ENCODE measurements around the gene ZNF579. TPM values are rescaled to one million over a fixed set of nuclear protein-coding genes. Genes with fewer than 3 reads are reported as not detected.

The ZNF579 gene
- total and polyA plus RNA-seq, 2 donors (not counting 3 experiments of a cell fraction or from before 2014, with no cell fraction given) = 11.6 to 15.7 TPM

DNA sequence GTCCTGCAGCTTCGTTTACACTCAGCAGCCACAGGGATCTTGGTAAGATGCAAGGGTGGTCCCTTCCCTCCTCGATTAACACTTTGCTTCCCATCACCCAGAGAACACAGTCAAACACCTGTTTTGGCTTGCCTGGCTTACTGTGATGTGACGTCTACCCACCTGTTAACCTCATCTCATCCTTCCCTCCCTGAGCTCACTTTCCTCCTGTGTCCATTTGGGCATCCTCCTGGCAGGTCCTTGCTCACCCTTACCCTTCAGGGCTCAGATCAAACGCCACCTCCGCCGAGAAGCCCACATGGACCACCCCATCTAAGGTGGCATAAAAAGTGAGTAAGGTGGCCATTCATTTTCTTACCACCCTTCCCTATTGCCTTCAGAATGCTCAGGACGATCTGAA is 9.5 kb upstream of the ZNF579 start:
- Histone ChIP-seq H3K9ac (replicated peaks; ENCODE audit: extremely low read depth, insufficient read depth, low read length) (no peak overlapping the region), H3K9me1 (replicated peaks; ENCODE audit: control insufficient read depth, extremely low read depth, insufficient read depth, low read length) (no peaks in the 10 kb centered on the region), H3K79me2 (ENCODE audit: control insufficient read depth, insufficient read depth, low read length) (no peaks in the 10 kb centered on the region), H3K4me3 (replicated peaks in 1 of 3; ENCODE audit: insufficient read depth in 1 of 3, low read depth in 1 of 3, low read length in 3 of 3) (no peak overlapping the region), H3K27ac (ENCODE audit: insufficient read depth, low read depth, low read length) (no peak overlapping the region), H3K4me2 (ENCODE audit: insufficient read depth, low read length) (no peak overlapping the region), H4K20me1 (replicated peaks; ENCODE audit: control insufficient read depth, extremely low read depth, insufficient read depth, low read length) (no peaks in the 10 kb centered on the region), H3K27me3 (ENCODE audit: control insufficient read depth in 2 of 2, insufficient read depth in 2 of 2, low read length in 2 of 2) (peaks cover 0 to under 1% of the 10 kb centered on the region in 2 experiments), H3K36me3 (ENCODE audit: control insufficient read depth in 2 of 2, extremely low read depth in 1 of 2, insufficient read depth in 2 of 2, low read length in 2 of 2) (peaks cover 0 to 7% of the 10 kb centered on the region in 2 experiments), H2AFZ (ENCODE audit: low read depth, low read length) (no peak overlapping the region), H3K4me1 (ENCODE audit: control insufficient read depth, extremely low read depth, insufficient read depth, low read length) (no peaks in the 10 kb centered on the region), H3K9me3 (replicated peaks; ENCODE audit: control insufficient read depth, insufficient read depth, low read length) (no peaks in the 10 kb centered on the region)
- ChIA-PET CTCF (no interaction called here), POLR2A (interaction anchor here (0.6 kb wide), 1 partner anchor 472 kb away, joined by 7 read pairs; the partner anchor contains the start of gene PPP1R12C)
- intact Hi-C loops (cut with micrococcal nuclease) = no loop called here
- dilution Hi-C loops (cut with MboI; ENCODE audit: extremely low pct_ligation_motif_present, low sequenced_read_pairs) = no loop called here
- BruUV-seq (replicated peaks) = no TSS peak
- FAIRE-seq (no peak), DNase-seq (ENCODE audit: low read depth, low spot score) (no peak)
- no peak for TF ChIP-seq POLR2AphosphoS5 (IDR thresholded peaks at IDR 0.05; ENCODE audit: insufficient read depth, low read depth, low read length)
- TF ChIP-seq, protein P1, sequence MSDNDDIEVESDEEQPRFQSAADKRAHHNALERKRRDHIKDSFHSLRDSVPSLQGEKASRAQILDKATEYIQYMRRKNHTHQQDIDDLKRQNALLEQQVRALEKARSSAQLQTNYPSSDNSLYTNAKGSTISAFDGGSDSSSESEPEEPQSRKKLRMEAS (IDR thresholded peaks at IDR 0.05; ENCODE audit: insufficient read depth, insufficient read length) = no peak
- no peak for TF ChIP-seq CTCF (IDR thresholded peaks at IDR 0.05; ENCODE audit: extremely low read depth in 1 of 2, insufficient read depth in 1 of 2, low read depth in 1 of 2, low read length in 2 of 2)
- TF ChIP-seq MYC (IDR thresholded peaks at IDR 0.05; ENCODE audit: low read depth, low read length) = no peak
- TF ChIP-seq GATA2 (IDR thresholded peaks at IDR 0.05; ENCODE audit: insufficient read depth, insufficient read length, low read depth, low read length) = no peak

GRCh38 chr19:55588738-55589137 is 8.1 kb upstream of the ZNF579 start:
- no peaks in the 10 kb centered on the region for H3K9me3 ChIP-seq (replicated peaks; ENCODE audit: control insufficient read depth, insufficient read depth, low read length)
- H3K9ac ChIP-seq (replicated peaks; ENCODE audit: extremely low read depth, insufficient read depth, low read length) = no peak overlapping the region
- H3K27ac ChIP-seq (ENCODE audit: insufficient read depth, low read depth, low read length) = no peak overlapping the region
- DNase-seq (ENCODE audit: low read depth, low spot score) (no peak), FAIRE-seq (no peak)
- no TSS peak for BruUV-seq (replicated peaks)
- no peaks in the 10 kb centered on the region for H3K4me1 ChIP-seq (ENCODE audit: control insufficient read depth, extremely low read depth, insufficient read depth, low read length)
- H3K36me3 ChIP-seq (ENCODE audit: control insufficient read depth in 2 of 2, extremely low read depth in 1 of 2, insufficient read depth in 2 of 2, low read length in 2 of 2) = peaks cover 0 to 6% of the 10 kb centered on the region in 2 experiments
- CTCF ChIA-PET = no interaction called here
- dilution Hi-C loops (cut with MboI; ENCODE audit: extremely low pct_ligation_motif_present, low sequenced_read_pairs) = no loop called here
- no peak overlapping the region for H3K4me3 ChIP-seq (replicated peaks in 1 of 3; ENCODE audit: insufficient read depth in 1 of 3, low read depth in 1 of 3, low read length in 3 of 3)
- TF ChIP-seq POLR2AphosphoS5 (IDR thresholded peaks at IDR 0.05; ENCODE audit: insufficient read depth, low read depth, low read length) (no peak), EZH2 (IDR thresholded peaks at IDR 0.05; ENCODE audit: borderline replicate concordance, low read depth, low read length, severe bottlenecking) (no peak)
- no peak overlapping the region for H2AFZ ChIP-seq (ENCODE audit: low read depth, low read length)
- intact Hi-C loops (cut with micrococcal nuclease) = no loop called here
- no peaks in the 10 kb centered on the region for H3K79me2 ChIP-seq (ENCODE audit: control insufficient read depth, insufficient read depth, low read length)
- H3K27me3 ChIP-seq (ENCODE audit: control insufficient read depth in 2 of 2, insufficient read depth in 2 of 2, low read length in 2 of 2) = peaks cover 4 to 7% of the 10 kb centered on the region in 2 experiments
- no peaks in the 10 kb centered on the region for H3K9me1 ChIP-seq (replicated peaks; ENCODE audit: control insufficient read depth, extremely low read depth, insufficient read depth, low read length)
- POLR2A ChIA-PET = interaction anchor here (1.3 kb wide), 1 partner anchor 10 kb away, joined by 4 read pairs; the partner anchor contains the start of gene FIZ1
- H4K20me1 ChIP-seq (replicated peaks; ENCODE audit: control insufficient read depth, extremely low read depth, insufficient read depth, low read length) = no peaks in the 10 kb centered on the region
- no peak overlapping the region for H3K4me2 ChIP-seq (ENCODE audit: insufficient read depth, low read length)
